PC-9 (cell line): ENCODE data around the gene KLK15. TPM values are rescaled to one million over a fixed set of nuclear protein-coding genes. Genes with fewer than 3 reads are reported as not detected.

Source experiments
- BruUV-seq: library from RNA; stranded (reverse); fragments of 400-500 nt; replicated peaks from 2 replicates; lab custom pipeline; 2021; lab: Mats Ljungman, UMichigan
- CTCF ChIA-PET: fragments of 300-600 bp; sonication (Branson Sonifier 250); formaldehyde crosslinking; loops from one replicate; lab custom pipeline; 2022; ENCODE audit warnings: antibody characterized with exemption; lab: Charles Lee
- POLR2A ChIA-PET: fragments of 300-600 bp; sonication (Branson Sonifier 250); formaldehyde crosslinking; loops from one replicate; lab custom pipeline; 2022; ENCODE audit warnings: antibody characterized with exemption; ENCODE audit not compliant: unreplicated experiment; lab: Charles Lee
- DNase-seq, 2 experiments: peaks; one replicate each; pipeline versions ENCODE4 v3.0.0 to v3.0.0-alpha.2; 2015 to 2022; ENCODE audit warnings: mixed read lengths in 1 of 2
- H2AFZ ChIP-seq: fragments of 200-600 bp; sonication (generic); 2 replicates; pipeline ENCODE4 v1.8.1; 2017; ENCODE audit warnings: antibody characterized with exemption
- H3F3A ChIP-seq: fragments of 200-600 bp; sonication (generic); 2 replicates; pipeline ENCODE4 v1.8.1; 2017; ENCODE audit warnings: antibody characterized with exemption, mild to moderate bottlenecking, low read depth; ENCODE audit not compliant: insufficient read depth
- H3K27ac ChIP-seq: fragments of 200-600 bp; sonication (generic); 2 replicates; pipeline ENCODE4 v1.6.1; 2016; ENCODE audit warnings: mixed run types
- H3K27me3 ChIP-seq: fragments of 200-600 bp; sonication (generic); 2 replicates; pipeline ENCODE4 v1.6.1; 2016; ENCODE audit warnings: low read depth, mixed run types; ENCODE audit not compliant: insufficient read depth
- H3K36me3 ChIP-seq: fragments of 200-600 bp; sonication (generic); 2 replicates; pipeline ENCODE4 v1.6.1; 2016; ENCODE audit warnings: low read depth, mixed run types
- H3K4me1 ChIP-seq: fragments of 200-600 bp; sonication (generic); replicated peaks from 2 replicates; pipeline ENCODE4 v1.6.1; 2016; ENCODE audit warnings: mixed run types; ENCODE audit not compliant: insufficient read depth
- H3K4me2 ChIP-seq: fragments of 200-600 bp; sonication (generic); 2 replicates; pipeline ENCODE4 v1.6.1; 2017; ENCODE audit warnings: mixed run types
- H3K4me3 ChIP-seq: fragments of 200-600 bp; sonication (generic); 2 replicates; pipeline ENCODE4 v1.6.1; 2016; ENCODE audit warnings: mixed run types
- H3K79me2 ChIP-seq: fragments of 200-600 bp; sonication (generic); 2 replicates; pipeline ENCODE4 v1.6.1; 2017; ENCODE audit warnings: low read depth, mixed run types
- H3K9me2 ChIP-seq: fragments of 200-600 bp; sonication (generic); 2 replicates; pipeline ENCODE4 v1.8.1; 2017; ENCODE audit warnings: mild to moderate bottlenecking; ENCODE audit not compliant: insufficient read depth
- H3K9me3 ChIP-seq: fragments of 200-600 bp; sonication (generic); 2 replicates; pipeline ENCODE4 v1.8.1; 2016; ENCODE audit warnings: low read depth; ENCODE audit not compliant: insufficient read depth
- H4K20me1 ChIP-seq: fragments of 200-600 bp; sonication (generic); 2 replicates; pipeline ENCODE4 v1.8.1; 2017; ENCODE audit not compliant: insufficient read depth
- EZH2 ChIP-seq: fragments of 200-600 bp; sonication (generic); IDR thresholded peaks from 2 replicates; pipeline ENCODE4 v1.8.0; 2017; ENCODE audit warnings: antibody characterized with exemption, low read depth
- intact Hi-C: fragments of 100-400 bp; cut with micrococcal nuclease; formaldehyde crosslinking; loops from one replicate; pipeline ENCODE4 v1.10.0; 2022; ENCODE audit not compliant: unreplicated experiment
- total RNA-seq: library from RNA; stranded (reverse); gene quantifications from 2 replicates; pipeline ENCODE4 v1.2.3, GENCODE V29; 2021
- TF ChIP-seq, protein P1 (sequence below): fragments of 200-600 bp; sonication (generic); conservative IDR thresholded peaks from 2 replicates; pipeline ENCODE4 v1.6.1; 2017; ENCODE audit warnings: mixed run types, antibody characterized with exemption, mild to moderate bottlenecking, moderate library complexity

The KLK15 gene
- total RNA-seq, 1 experiment from 2014 or later, result not detected

DNA sequence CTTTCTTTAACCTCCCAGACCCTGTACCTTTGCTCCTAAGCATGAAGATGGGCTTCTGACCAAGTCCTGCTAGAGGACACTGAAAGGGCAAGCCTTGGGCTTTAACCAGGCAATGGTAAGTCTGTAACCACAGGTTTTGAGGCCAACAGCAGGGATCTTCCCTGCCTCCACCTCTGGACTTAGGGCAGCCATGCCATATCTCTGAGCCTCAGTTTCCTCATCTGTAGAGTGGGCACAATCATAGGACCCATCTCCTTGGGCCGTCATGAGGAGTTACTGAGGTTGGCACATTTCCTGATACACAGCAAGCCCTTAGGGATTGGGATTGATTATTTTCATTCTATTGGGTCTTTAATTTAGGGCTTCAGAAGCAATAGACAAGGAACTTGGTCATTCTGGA lies 24.5 kb downstream of the KLK15 start:
- TF ChIP-seq, protein P1, sequence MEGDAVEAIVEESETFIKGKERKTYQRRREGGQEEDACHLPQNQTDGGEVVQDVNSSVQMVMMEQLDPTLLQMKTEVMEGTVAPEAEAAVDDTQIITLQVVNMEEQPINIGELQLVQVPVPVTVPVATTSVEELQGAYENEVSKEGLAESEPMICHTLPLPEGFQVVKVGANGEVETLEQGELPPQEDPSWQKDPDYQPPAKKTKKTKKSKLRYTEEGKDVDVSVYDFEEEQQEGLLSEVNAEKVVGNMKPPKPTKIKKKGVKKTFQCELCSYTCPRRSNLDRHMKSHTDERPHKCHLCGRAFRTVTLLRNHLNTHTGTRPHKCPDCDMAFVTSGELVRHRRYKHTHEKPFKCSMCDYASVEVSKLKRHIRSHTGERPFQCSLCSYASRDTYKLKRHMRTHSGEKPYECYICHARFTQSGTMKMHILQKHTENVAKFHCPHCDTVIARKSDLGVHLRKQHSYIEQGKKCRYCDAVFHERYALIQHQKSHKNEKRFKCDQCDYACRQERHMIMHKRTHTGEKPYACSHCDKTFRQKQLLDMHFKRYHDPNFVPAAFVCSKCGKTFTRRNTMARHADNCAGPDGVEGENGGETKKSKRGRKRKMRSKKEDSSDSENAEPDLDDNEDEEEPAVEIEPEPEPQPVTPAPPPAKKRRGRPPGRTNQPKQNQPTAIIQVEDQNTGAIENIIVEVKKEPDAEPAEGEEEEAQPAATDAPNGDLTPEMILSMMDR, result no peak
- TF ChIP-seq EZH2, result no peak
- no peak for DNase-seq
- BruUV-seq, result no TSS peak
- no peaks in the 10 kb centered on the region for H3K36me3 ChIP-seq
- POLR2A ChIA-PET, result no interaction called here
- H2AFZ ChIP-seq, result no peak overlapping the region
- no peaks in the 10 kb centered on the region for H3K9me3 ChIP-seq
- no peaks in the 10 kb centered on the region for H4K20me1 ChIP-seq
- intact Hi-C loops, result loop anchor here (10.0 kb wide), 1 partner anchor 206 kb away; the partner anchor contains the start of gene KLK10
- peaks cover 5% of the 10 kb centered on the region; the same call in 1 of the 2 replicates for H3K4me1 ChIP-seq
- no peaks in the 10 kb centered on the region for H3F3A ChIP-seq
- H3K79me2 ChIP-seq, result peaks cover 6% of the 10 kb centered on the region
- CTCF ChIA-PET, result no interaction called here
- H3K27ac ChIP-seq, result no peak overlapping the region
- no peak overlapping the region for H3K4me3 ChIP-seq
- H3K4me2 ChIP-seq, result no peak overlapping the region
- peaks cover 16% of the 10 kb centered on the region for H3K27me3 ChIP-seq
- H3K9me2 ChIP-seq, result no peaks in the 10 kb centered on the region

DNA sequence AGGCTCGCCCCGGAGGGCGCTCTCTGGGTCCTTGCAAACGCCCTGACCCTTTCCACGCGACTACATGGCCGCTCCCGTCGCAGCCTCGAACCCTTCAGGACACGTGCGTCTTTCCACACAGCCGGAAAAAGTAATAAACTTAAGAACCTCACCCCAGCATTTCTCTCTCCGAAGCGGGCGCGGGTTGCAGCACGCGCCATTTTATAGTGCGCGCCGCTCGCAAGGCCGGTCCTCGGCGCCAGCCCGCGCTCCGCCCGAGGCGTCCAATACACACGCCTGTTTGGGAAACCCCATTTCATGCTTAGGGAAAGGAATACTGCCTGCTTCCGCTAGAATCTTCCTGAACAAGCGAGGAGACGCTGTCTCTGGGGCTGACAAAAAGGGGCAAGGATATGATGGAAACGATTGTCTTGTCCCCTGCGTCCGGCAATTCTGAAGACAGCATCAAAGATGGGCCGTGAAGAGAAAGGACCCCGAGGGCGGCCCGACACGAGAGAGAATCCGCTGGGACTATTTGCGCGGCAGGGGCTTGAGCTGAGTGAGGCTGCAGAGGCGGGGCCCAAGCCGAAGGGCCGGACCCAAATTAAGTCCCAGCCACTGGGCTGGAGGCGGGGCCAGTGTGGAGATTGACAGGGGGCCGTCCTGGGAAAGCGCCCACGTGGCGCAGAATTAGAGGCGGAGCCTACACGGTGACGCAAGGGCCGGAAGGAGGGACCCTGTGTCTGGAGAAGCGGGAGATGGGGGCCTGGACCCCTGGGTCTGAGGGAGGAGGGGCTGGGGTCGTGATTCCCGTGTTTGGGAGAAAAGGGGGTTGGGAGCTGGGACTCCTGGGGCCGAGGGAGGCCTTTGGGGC lies 28.7 kb downstream of the KLK15 start:
- H2AFZ ChIP-seq, result peak overlapping the region; percentile 87
- POLR2A ChIA-PET, result interaction anchor here (0.6 to 0.7 kb wide), 3 partner anchors 12 to 1492 kb away, joined by 3 to 16 read pairs (median 3); no protein-coding TSS in a partner anchor
- DNase-seq, result peak; percentile 96 to 98
- H3K4me2 ChIP-seq, result peak overlapping the region; percentile 94
- intact Hi-C loops, result loop anchor here (5.0 to 10.0 kb wide), 2 partner anchors 210 to 293 kb away; partner anchors contain the start of gene KLK10
- peaks cover 37% of the 10 kb centered on the region; the same call in 1 of the 2 replicates for H3F3A ChIP-seq
- no peaks in the 10 kb centered on the region for H3K27me3 ChIP-seq
- H3K4me1 ChIP-seq, result peaks cover 20% of the 10 kb centered on the region
- H3K79me2 ChIP-seq, result peaks cover 46% of the 10 kb centered on the region
- H4K20me1 ChIP-seq, result peaks cover 34% of the 10 kb centered on the region
- BruUV-seq, result no TSS peak
- CTCF ChIA-PET, result interaction anchor here (0.6 to 0.7 kb wide), 4 partner anchors 212 to 655 kb away, joined by 3 to 7 read pairs (median 6); no protein-coding TSS in a partner anchor
- TF ChIP-seq, protein P1, result no peak
- no peak for TF ChIP-seq EZH2
- no peaks in the 10 kb centered on the region for H3K9me2 ChIP-seq
- H3K27ac ChIP-seq, result peak overlapping the region; percentile 84
- H3K36me3 ChIP-seq, result peaks cover 23% of the 10 kb centered on the region
- no peaks in the 10 kb centered on the region for H3K9me3 ChIP-seq
- H3K4me3 ChIP-seq, result peak overlapping the region; percentile 76

DNA sequence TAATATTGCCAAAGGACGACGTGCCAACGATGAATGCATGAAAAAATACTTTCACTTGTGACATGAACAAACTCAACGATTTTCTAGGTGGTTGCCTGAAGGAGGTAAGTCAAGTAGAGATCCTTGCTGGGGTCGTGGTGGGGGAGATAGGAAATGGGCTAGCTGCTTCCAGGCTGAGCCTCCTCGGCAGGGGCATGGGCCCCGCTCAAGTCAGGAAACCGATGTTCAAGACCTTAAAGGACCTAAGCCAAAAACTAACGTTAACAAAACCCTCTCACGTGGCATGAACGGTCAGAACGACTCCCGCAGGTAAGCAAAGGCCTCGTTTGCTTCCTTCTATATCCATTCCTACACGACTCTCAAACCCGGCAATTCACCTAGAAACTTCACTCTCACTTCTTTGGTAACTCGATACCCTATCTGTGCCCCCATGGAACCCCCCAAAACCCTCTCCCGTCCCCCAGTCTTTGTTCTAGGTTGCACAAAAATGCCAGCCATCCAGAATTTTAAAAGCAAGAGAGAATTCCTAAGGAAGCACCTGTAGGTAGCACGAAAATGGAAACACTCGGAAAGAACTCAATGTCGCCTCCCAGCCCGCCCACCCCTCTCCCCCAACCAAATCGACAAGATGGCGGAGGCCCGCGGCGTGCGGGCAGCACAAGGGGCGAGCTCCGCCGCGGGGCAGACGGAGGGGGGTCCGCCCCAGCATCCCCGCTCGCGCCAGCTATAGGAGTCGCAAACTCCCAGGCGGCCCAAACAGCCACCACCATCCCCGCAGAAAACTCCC lies 29.5 kb downstream of the KLK15 start:
- BruUV-seq, result TSS peak; percentile 53
- ChIA-PET POLR2A (no interaction called here), CTCF (interaction anchor here (0.6 to 0.7 kb wide), 2 partner anchors 213 to 503 kb away, joined by 7 read pairs; no protein-coding TSS in a partner anchor)
- peaks cover 20% of the 10 kb centered on the region for H3K4me1 ChIP-seq
- peaks cover 45% of the 10 kb centered on the region; the same call in 1 of the 2 replicates for H3F3A ChIP-seq
- peak overlapping the region; percentile 74 for H2AFZ ChIP-seq
- H3K9me3 ChIP-seq, result no peaks in the 10 kb centered on the region
- intact Hi-C loops, result loop anchor here (5.0 to 10.0 kb wide), 2 partner anchors 211 to 293 kb away; partner anchors contain the start of gene KLK10
- no peaks in the 10 kb centered on the region for H3K27me3 ChIP-seq
- DNase-seq, result no peak
- peaks cover 30% of the 10 kb centered on the region for H3K36me3 ChIP-seq
- TF ChIP-seq, protein P1, result no peak
- TF ChIP-seq EZH2, result no peak
- H4K20me1 ChIP-seq, result peaks cover 42% of the 10 kb centered on the region
- H3K4me3 ChIP-seq, result peak overlapping the region; percentile 76
- H3K4me2 ChIP-seq, result peak overlapping the region; percentile 94
- peaks cover 50% of the 10 kb centered on the region for H3K79me2 ChIP-seq
- H3K9me2 ChIP-seq, result no peaks in the 10 kb centered on the region
- H3K27ac ChIP-seq, result peak overlapping the region; percentile 84
